Measurements from ENCODE around the gene MLEC.
A peak's percentile ranks its signal among the peaks of the same experiment; 100 is the strongest.

Gene MLEC

DNA sequence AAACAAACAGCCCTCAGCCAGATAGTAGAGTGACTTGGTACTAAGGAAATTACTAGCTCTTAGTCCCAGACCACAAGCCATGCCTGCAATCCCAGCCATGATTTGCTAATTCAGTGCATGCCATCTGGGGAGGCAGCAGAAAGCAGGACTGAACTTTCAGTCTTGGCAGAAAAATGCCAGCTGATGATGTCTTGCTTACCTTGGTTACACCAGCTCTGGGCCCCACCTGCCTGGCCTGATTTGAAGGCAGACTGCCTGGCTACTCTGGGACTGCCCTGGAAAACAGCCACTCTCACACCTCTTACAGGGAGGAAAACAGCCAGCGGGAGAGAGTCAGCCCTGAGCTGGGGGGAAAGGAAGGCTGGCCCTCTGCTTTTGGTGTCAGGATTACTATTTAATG is 18.7 kb downstream of the MLEC start:
- no peak for DNase-seq (ENCODE audit: low read depth in 1 of 2, low spot score in 1 of 2)
- in situ Hi-C loops (cut with HindIII; ENCODE audit: low pct_unique_long_range_greater_than_20kb, low sequenced_read_pairs) = no loop called here
- no peak for TF ChIP-seq JUND (IDR thresholded peaks at IDR 0.05; ENCODE audit: low read depth)

DNA sequence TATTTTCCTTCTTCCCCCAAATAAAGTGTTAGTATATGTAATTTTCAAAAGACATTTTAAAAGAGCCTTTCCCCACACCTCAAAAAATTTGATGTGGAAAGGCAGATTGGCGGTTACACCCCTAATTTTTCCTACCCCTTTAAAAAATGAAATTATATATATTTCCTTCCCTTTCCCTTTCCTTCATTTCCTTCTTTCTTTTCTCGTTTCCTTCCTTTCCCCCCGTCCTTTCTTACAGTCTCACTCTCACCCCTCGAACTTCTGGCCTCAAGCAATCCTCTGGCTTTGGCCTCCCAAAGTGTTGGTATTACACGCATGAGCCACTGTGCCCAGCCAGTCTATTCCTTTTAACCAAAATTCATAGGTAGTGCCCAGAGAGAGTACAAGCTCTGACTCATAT is 19.1 kb downstream of the MLEC start:
- in situ Hi-C loops (cut with HindIII; ENCODE audit: low pct_unique_long_range_greater_than_20kb, low sequenced_read_pairs) = no loop called here
- TF ChIP-seq JUND (IDR thresholded peaks at IDR 0.05; ENCODE audit: low read depth) = no peak
- DNase-seq (ENCODE audit: low read depth in 1 of 2, low spot score in 1 of 2) = no peak

DNA sequence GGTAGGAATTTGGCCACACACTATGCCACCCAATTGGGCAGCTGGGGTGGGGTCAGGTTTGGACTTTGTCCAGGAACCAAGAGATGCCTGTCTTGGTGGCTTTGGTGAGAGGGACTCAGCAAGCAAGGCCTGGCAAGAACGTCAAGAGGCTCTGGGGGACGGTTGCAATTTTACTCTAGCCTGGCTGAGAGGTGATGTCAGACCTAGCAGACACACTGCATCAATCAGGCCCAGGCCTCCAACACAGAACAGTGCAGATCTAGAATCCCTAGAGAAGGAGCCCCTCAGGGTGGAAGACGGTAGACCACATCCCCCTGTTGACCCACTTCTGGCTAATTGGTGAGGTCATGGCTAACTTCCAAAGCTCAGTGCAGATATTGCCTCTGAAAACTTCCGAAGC is 21.7 kb downstream of the MLEC start:
- in situ Hi-C loops (cut with HindIII; ENCODE audit: low pct_unique_long_range_greater_than_20kb, low sequenced_read_pairs) = no loop called here
- TF ChIP-seq JUND (IDR thresholded peaks at IDR 0.05; ENCODE audit: low read depth) = no peak
- no peak for DNase-seq (ENCODE audit: low read depth in 1 of 2, low spot score in 1 of 2)

DNA sequence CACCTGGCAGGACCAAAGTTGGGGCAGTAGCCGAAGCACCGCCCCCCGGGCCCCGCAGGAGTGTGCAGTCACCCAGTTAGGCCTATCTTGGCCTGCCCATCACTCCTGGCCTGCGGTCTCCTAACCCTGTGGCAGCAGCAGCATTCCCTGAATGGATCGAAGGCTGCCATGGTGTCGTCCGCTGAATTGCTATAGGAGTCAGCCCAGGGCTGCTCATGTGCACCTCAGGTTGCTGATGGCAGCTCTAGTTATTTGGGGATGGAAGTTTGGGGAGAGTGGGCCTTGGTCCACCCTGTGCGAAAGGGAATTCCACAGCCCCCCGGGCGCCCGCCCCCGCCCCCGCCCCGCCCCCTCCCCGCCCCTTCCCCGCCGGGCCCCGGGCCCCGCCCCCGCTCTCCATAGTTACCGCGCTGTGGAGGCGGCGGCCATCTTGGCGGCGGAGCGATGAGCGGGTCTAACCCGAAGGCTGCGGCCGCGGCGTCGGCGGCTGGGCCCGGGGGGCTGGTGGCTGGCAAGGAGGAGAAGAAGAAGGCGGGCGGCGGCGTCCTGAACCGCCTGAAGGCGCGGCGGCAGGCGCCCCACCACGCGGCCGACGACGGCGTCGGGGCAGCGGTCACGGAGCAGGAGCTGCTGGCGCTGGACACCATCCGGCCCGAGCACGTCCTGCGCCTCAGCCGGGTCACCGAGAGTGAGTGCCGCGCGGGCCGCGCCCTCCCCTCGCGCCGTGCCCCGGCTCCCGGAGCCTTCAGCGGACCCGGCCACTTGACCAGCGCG is 23.3 kb downstream of the MLEC start, which contains the start of gene UNC119B:
TSS of gene UNC119B (plus strand) at position 428 of the 774 bp plus-strand sequence. CDS start at position 445, 17 bp downstream.
- peak; percentile 70 to 87 for DNase-seq (ENCODE audit: low read depth in 1 of 2, low spot score in 1 of 2)

DNA sequence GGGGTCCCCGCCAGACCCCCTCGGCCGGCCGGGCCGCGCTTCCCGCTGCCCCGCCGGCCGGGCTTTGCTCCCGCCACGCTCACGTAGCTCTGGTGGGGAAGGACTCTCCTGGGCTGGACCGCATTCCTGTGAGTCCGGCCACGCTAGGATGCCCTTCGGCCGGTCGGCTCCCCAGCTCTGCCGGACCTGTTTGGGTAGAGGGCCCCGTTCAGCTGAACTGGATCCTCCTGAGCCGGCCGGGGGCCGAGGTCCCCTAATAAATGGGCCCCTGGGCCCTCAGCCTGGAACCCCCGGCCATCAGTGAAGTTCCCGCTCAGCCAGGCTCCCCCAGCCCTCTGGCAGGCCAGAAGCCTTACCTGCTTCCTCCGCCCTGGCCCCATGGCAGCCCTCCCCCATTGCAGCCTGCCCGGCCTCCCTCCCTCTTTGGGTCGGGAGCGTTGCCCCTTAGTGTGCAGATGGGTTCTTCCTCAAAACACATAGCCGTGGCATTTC is 23.9 kb downstream of the MLEC start:
- no peak for TF ChIP-seq JUND (IDR thresholded peaks at IDR 0.05; ENCODE audit: low read depth)
- in situ Hi-C loops (cut with HindIII; ENCODE audit: low pct_unique_long_range_greater_than_20kb, low sequenced_read_pairs) = no loop called here
- peak; percentile 42 to 46 for DNase-seq (ENCODE audit: low read depth in 1 of 2, low spot score in 1 of 2)

More for the DNA sequence above, 23.3 kb downstream of the MLEC start, which contains the start of gene UNC119B:
- in situ Hi-C loops (cut with HindIII; ENCODE audit: low pct_unique_long_range_greater_than_20kb, low sequenced_read_pairs) = no loop called here
- no peak for TF ChIP-seq JUND (IDR thresholded peaks at IDR 0.05; ENCODE audit: low read depth)

DNA sequence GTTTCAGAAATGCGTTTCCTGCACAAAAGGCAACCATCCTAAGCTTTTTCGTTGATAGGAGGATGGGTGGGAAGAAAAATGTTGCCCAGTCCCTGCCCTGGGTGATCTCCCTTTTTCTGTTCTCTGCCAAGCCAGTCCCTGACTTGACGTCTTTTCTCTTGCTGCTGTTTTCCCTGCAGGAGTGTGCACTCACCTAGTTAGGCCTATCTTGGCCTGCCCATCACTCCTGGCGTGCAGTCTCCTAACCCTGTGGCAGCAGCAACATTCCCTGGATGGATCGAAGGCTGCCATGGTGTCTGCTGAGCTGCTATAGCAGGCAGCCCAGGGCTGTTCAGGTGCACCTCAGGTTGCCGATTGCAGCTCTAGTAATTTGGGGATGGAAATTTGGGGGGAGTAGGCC is 24.5 kb downstream of the MLEC start:
- TF ChIP-seq JUND (IDR thresholded peaks at IDR 0.05; ENCODE audit: low read depth) = no peak
- in situ Hi-C loops (cut with HindIII; ENCODE audit: low pct_unique_long_range_greater_than_20kb, low sequenced_read_pairs) = no loop called here
- DNase-seq (ENCODE audit: low read depth in 1 of 2, low spot score in 1 of 2) = peak in 1 of 2 experiments; percentile 37

DNA sequence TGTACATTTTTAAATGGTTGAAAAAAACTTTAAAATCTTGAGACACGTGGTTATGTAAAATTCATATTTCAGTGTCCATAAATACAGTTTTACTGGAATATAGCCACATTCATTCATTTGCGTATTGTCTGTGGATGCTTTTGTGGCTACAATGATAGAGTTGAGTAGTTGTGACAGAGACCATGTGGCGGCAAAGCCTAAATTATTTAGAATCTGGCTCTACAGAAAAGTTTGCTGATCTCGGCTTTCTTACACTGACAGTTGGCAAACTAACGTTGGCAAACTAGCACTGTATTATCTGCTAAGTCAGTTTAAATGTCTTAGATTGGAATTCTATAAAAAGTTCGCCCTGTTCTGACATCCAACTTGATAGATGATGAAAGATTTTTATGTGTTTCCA is 25.7 kb downstream of the MLEC start:
- no peak for TF ChIP-seq JUND (IDR thresholded peaks at IDR 0.05; ENCODE audit: low read depth)
- in situ Hi-C loops (cut with HindIII; ENCODE audit: low pct_unique_long_range_greater_than_20kb, low sequenced_read_pairs) = no loop called here
- DNase-seq (ENCODE audit: low read depth in 1 of 2, low spot score in 1 of 2) = no peak

DNA sequence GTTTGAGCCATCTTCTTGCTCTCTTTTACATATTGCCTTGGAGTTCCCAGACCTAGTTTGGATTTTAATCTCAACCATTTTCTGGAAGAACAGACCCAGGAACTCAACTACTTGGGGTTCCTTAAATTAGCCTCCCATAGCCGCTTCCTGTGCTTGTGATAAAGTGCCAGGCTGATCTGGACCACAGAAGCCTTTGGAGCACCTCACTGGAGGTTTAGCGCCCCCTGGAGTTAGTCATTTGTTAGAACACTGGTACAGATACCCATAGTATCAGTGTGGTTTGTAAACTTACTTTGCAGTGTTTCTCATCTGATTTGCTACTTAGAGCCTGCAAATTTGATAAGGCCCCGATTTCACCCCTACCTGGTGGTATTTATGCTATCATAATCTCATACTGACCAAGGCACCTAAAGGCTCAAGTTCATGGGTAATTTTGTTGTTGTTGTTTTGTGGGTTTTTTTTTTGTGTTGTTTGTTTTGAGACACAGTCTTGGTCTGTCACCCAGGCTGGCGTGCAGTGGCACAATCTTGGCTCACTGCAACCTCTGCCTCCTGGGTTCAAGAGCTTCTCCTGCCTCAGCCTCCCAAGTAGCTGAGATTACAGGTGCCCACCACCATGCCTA is 27.0 kb downstream of the MLEC start:
- TF ChIP-seq JUND (IDR thresholded peaks at IDR 0.05; ENCODE audit: low read depth) = no peak
- in situ Hi-C loops (cut with HindIII; ENCODE audit: low pct_unique_long_range_greater_than_20kb, low sequenced_read_pairs) = no loop called here
- DNase-seq (ENCODE audit: low read depth in 1 of 2, low spot score in 1 of 2) = peak; percentile 83 to 84

DNA sequence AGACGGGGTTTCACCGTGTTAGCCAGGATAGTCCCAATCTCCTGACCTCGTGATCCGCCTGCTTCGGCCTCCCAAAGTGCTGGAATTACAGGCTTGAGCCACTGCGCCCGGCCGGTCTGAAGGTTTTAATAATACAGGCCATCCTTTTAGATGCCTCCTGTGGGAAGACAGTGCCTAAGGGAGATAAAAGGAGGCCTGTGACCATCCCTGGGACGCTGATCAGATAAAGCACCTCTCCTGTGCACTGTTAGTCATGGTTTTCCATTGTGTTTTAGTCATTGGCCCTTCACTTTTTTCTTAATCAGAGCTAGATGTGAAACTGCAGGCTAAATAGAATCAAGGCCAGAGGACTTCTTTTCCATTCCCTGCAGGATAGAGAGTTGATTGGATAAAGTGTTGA is 31.1 kb downstream of the MLEC start:
- in situ Hi-C loops (cut with HindIII; ENCODE audit: low pct_unique_long_range_greater_than_20kb, low sequenced_read_pairs) = no loop called here
- DNase-seq (ENCODE audit: low read depth in 1 of 2, low spot score in 1 of 2) = no peak
- TF ChIP-seq JUND (IDR thresholded peaks at IDR 0.05; ENCODE audit: low read depth) = no peak

DNA sequence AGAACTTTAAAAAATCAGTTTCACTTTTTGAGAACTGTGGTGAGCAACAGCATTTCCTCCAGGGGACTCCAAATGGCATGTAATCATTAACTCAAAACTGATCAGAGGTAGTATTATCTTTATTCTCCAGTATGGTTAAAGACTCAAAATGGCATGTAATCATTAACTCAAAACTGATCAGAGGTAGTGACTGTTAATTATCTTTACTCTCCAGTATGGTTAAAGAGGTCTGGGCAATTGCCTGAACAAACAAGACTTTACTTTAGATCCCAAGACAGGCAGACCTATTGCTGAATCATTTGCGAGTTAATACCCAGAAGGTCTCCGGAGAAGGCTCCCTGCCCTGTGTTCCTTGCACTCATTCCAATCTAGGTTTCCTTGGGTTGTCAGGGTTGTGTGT is 32.1 kb downstream of the MLEC start:
- no peak for TF ChIP-seq JUND (IDR thresholded peaks at IDR 0.05; ENCODE audit: low read depth)
- no peak for DNase-seq (ENCODE audit: low read depth in 1 of 2, low spot score in 1 of 2)
- in situ Hi-C loops (cut with HindIII; ENCODE audit: low pct_unique_long_range_greater_than_20kb, low sequenced_read_pairs) = no loop called here

DNA sequence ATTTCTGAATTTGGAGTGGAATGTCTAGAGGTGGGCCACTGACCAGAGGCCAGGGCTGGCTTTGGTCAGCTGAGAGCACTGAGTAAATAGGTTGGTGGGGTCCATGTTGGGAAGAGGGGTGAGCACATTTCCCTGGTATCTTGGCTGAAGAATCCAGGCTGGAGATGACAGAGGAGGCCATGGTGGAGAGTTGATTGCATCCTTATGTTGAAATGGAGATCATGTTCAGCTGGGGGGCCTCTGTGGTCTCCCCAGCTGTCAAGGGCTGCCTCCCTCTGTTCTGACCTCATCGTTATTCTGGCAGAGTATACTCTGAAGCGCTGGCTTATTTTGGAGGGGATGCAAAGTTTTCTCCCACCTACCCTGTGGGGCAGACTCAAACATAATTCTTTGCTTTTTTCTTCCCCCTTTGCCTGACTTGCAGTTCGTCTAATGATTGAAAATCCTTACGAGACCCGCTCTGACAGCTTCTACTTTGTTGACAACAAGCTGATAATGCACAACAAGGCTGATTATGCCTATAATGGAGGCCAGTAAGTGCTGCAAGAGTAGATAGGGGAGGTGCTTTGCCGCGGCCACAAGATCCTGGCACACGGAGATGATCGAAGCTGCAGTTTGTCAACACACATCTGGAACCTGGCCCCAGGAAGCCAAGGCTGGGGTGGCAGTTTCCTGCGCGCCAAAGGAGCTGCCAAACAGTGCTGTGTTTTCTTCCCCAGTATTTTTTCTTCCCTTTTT is 32.7 kb downstream of the MLEC start:
- no peak for TF ChIP-seq JUND (IDR thresholded peaks at IDR 0.05; ENCODE audit: low read depth)
- in situ Hi-C loops (cut with HindIII; ENCODE audit: low pct_unique_long_range_greater_than_20kb, low sequenced_read_pairs) = no loop called here
- no peak for DNase-seq (ENCODE audit: low read depth in 1 of 2, low spot score in 1 of 2)

DNA sequence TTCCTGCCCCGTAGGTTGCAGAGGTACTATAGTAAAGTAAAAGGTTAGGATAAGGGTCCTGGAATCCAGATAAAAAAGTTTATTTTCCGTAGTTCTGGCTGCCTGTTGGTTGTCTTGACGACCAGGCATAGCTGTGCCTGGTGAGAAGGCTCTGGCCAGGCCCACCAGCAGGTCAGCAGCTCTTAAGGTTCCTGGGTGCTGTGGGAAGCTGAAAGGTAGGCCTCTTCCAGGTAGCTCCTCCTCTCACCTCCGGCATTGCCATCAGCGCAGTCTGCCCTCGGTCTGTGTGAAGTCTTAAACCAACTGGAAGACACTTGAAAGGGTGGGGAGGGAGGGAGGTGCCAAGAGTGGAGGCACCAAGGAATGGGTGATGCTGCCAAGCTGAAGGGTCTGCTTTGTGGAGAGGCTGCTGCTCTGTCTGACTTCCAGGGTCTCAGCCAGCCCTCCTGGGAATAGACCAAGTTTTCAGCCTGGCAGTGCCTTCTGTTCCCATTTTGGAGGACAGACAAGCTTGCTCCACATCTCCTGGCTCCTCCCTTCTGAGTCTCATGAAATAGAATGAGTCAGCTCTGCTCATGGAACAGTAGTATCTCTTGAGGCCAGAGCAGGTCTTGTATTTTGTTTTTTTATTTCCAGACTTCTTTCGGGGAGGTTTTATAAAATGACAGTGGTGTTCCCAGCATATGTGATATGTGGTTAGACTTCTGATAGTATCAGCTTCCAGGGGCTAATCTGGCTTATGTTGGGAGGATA is 33.5 kb downstream of the MLEC start:
- no peak for TF ChIP-seq JUND (IDR thresholded peaks at IDR 0.05; ENCODE audit: low read depth)
- in situ Hi-C loops (cut with HindIII; ENCODE audit: low pct_unique_long_range_greater_than_20kb, low sequenced_read_pairs) = no loop called here
- DNase-seq (ENCODE audit: low read depth in 1 of 2, low spot score in 1 of 2) = no peak

All from T47D (cell line).